SJCRH30 (cell line): ENCODE data around the gene C17orf100. TPM values are rescaled to one million over a fixed set of nuclear protein-coding genes. Genes with fewer than 3 reads are reported as not detected.
"Not testable (repeated sequence)": the region's sequence is repeated elsewhere in the genome, so short reads cannot be mapped to it uniquely, and the experiment has no call there.

Experiments used
- DNase-seq, 2 experiments: peaks; one replicate each; pipeline ENCODE4 v3.0.0-alpha.2; 2015 to 2020
- H3K27ac ChIP-seq: fragments of 250-450 bp; sonication (Bioruptor Pico); 2 replicates; pipeline ENCODE4 v1.5.1; 2020; ENCODE audit warnings: mild to moderate bottlenecking, moderate library complexity
- H3K27me3 ChIP-seq: fragments of 250-450 bp; sonication (Bioruptor Pico); 2 replicates; pipeline ENCODE4 v1.5.1; 2020; ENCODE audit warnings: mild to moderate bottlenecking, moderate library complexity
- H3K36me3 ChIP-seq: fragments of 250-450 bp; sonication (Bioruptor Pico); 2 replicates; pipeline ENCODE4 v1.5.1; 2020; ENCODE audit warnings: mild to moderate bottlenecking, moderate library complexity
- H3K4me1 ChIP-seq: fragments of 250-450 bp; sonication (Bioruptor Pico); 2 replicates; pipeline ENCODE4 v1.5.1; 2020; ENCODE audit warnings: mild to moderate bottlenecking, moderate library complexity
- H3K4me3 ChIP-seq: fragments of 250-450 bp; sonication (Bioruptor Pico); 2 replicates; pipeline ENCODE4 v1.5.1; 2020; ENCODE audit warnings: mild to moderate bottlenecking, moderate library complexity
- H3K9me3 ChIP-seq: fragments of 250-450 bp; sonication (Bioruptor Pico); replicated peaks from 2 replicates; pipeline ENCODE4 v1.5.1; 2020; ENCODE audit warnings: mild to moderate bottlenecking, moderate library complexity
- total RNA-seq: library from RNA; depleted of rRNA; stranded (reverse); fragments of >200 nt; shearing (Covaris generic); gene quantifications from 2 replicates; pipeline ENCODE4 v1.2.3, GENCODE V29; 2014

Gene C17orf100
- total RNA-seq, 1 experiment from 2014 or later, result 1.9 TPM

- no peaks in the 10 kb centered on the region; the same call in 1 of the 2 replicates for H3K27me3 ChIP-seq
- no peak for DNase-seq
Measured at GRCh38 chr17:6684881-6685767, 33.6 kb downstream of the C17orf100 start.

GRCh38 chr17:6686026-6686425 lies 34.5 kb downstream of the C17orf100 start:
- Histone ChIP-seq H3K27ac (no peak overlapping the region), H3K27me3 (no peaks in the 10 kb centered on the region; the same call in 1 of the 2 replicates), H3K9me3 (no peaks in the 10 kb centered on the region), H3K4me3 (no peak overlapping the region), H3K4me1 (no peaks in the 10 kb centered on the region), H3K36me3 (no peaks in the 10 kb centered on the region)
- DNase-seq, result no peak

More at GRCh38 chr17:6684881-6685767, 33.6 kb downstream of the C17orf100 start:
- Histone ChIP-seq H3K4me3 (no peak overlapping the region), H3K9me3 (no peaks in the 10 kb centered on the region), H3K27ac (no peak overlapping the region), H3K36me3 (no peaks in the 10 kb centered on the region), H3K4me1 (no peaks in the 10 kb centered on the region)

- no peak overlapping the region for H3K4me3 ChIP-seq
- H3K4me1 ChIP-seq, result no peaks in the 10 kb centered on the region
- DNase-seq, result no peak
- no peaks in the 10 kb centered on the region; the same call in 1 of the 2 replicates for H3K27me3 ChIP-seq
- no peak overlapping the region for H3K27ac ChIP-seq
- H3K9me3 ChIP-seq, result no peaks in the 10 kb centered on the region
- H3K36me3 ChIP-seq, result no peaks in the 10 kb centered on the region
Measured at GRCh38 chr17:6688944-6689343, 37.4 kb downstream of the C17orf100 start.

GRCh38 chr17:6690641-6691040 lies 39.1 kb downstream of the C17orf100 start:
- H3K27me3 ChIP-seq, result no peaks in the 10 kb centered on the region; the same call in 1 of the 2 replicates

GRCh38 chr17:6691546-6691945 lies 40.0 kb downstream of the C17orf100 start:
- Histone ChIP-seq H3K9me3 (no peaks in the 10 kb centered on the region), H3K4me3 (no peak overlapping the region), H3K27me3 (no peaks in the 10 kb centered on the region), H3K27ac (no peak overlapping the region), H3K4me1 (no peaks in the 10 kb centered on the region), H3K36me3 (no peaks in the 10 kb centered on the region)
- no peak for DNase-seq

More at GRCh38 chr17:6690641-6691040, 39.1 kb downstream of the C17orf100 start:
- Histone ChIP-seq H3K27ac (no peak overlapping the region), H3K4me3 (no peak overlapping the region), H3K4me1 (no peaks in the 10 kb centered on the region), H3K36me3 (no peaks in the 10 kb centered on the region), H3K9me3 (no peaks in the 10 kb centered on the region)
- DNase-seq, result no peak

- not testable (repeated sequence) for H3K9me3 ChIP-seq, DNase-seq, H3K27me3 ChIP-seq, H3K27ac ChIP-seq, H3K36me3 ChIP-seq, H3K4me3 ChIP-seq, H3K4me1 ChIP-seq
Measured at GRCh38 chr17:6691958-6692357, 40.4 kb downstream of the C17orf100 start.

- Histone ChIP-seq H3K36me3 (no peaks in the 10 kb centered on the region), H3K27me3 (no peaks in the 10 kb centered on the region), H3K4me1 (no peaks in the 10 kb centered on the region), H3K4me3 (no peak overlapping the region), H3K9me3 (no peaks in the 10 kb centered on the region), H3K27ac (no peak overlapping the region)
- DNase-seq, result no peak
Measured at GRCh38 chr17:6695051-6695450, 43.5 kb downstream of the C17orf100 start.

GRCh38 chr17:6695565-6695964 lies 44.0 kb downstream of the C17orf100 start:
- H3K27me3 ChIP-seq, result no peaks in the 10 kb centered on the region
- H3K4me3 ChIP-seq, result no peak overlapping the region
- peak in 1 of 2 experiments; percentile 2 for DNase-seq

GRCh38 chr17:6696906-6697305 lies 45.3 kb downstream of the C17orf100 start:
- Histone ChIP-seq H3K4me3 (no peak overlapping the region), H3K9me3 (no peaks in the 10 kb centered on the region), H3K27me3 (no peaks in the 10 kb centered on the region), H3K4me1 (no peaks in the 10 kb centered on the region), H3K27ac (no peak overlapping the region), H3K36me3 (no peaks in the 10 kb centered on the region)
- no peak for DNase-seq

More at GRCh38 chr17:6695565-6695964, 44.0 kb downstream of the C17orf100 start:
- Histone ChIP-seq H3K36me3 (no peaks in the 10 kb centered on the region), H3K9me3 (no peaks in the 10 kb centered on the region), H3K4me1 (no peaks in the 10 kb centered on the region), H3K27ac (no peak overlapping the region)

GRCh38 chr17:6698004-6698403 lies 46.4 kb downstream of the C17orf100 start:
- Histone ChIP-seq H3K4me1 (no peaks in the 10 kb centered on the region), H3K27ac (no peak overlapping the region), H3K9me3 (no peaks in the 10 kb centered on the region), H3K36me3 (no peaks in the 10 kb centered on the region), H3K4me3 (no peak overlapping the region), H3K27me3 (no peaks in the 10 kb centered on the region)
- DNase-seq, result no peak

- Histone ChIP-seq H3K4me3 (no peak overlapping the region), H3K36me3 (no peaks in the 10 kb centered on the region), H3K27ac (no peak overlapping the region), H3K9me3 (no peaks in the 10 kb centered on the region), H3K4me1 (no peaks in the 10 kb centered on the region), H3K27me3 (no peaks in the 10 kb centered on the region)
- no peak for DNase-seq
Measured at GRCh38 chr17:6699997-6700947, 48.7 kb downstream of the C17orf100 start.

GRCh38 chr17:6700948-6701307 lies 49.4 kb downstream of the C17orf100 start:
- Histone ChIP-seq H3K9me3 (no peaks in the 10 kb centered on the region), H3K4me1 (no peaks in the 10 kb centered on the region), H3K36me3 (no peaks in the 10 kb centered on the region), H3K4me3 (no peak overlapping the region), H3K27me3 (no peaks in the 10 kb centered on the region), H3K27ac (no peak overlapping the region)
- no peak for DNase-seq

GRCh38 chr17:6701719-6702118 lies 50.2 kb downstream of the C17orf100 start:
- Histone ChIP-seq H3K27ac (no peak overlapping the region), H3K27me3 (no peaks in the 10 kb centered on the region)

GRCh38 chr17:6702567-6703215 lies 51.1 kb downstream of the C17orf100 start:
- DNase-seq, result no peak
- Histone ChIP-seq H3K4me3 (no peak overlapping the region), H3K9me3 (no peaks in the 10 kb centered on the region), H3K36me3 (no peaks in the 10 kb centered on the region), H3K4me1 (no peaks in the 10 kb centered on the region), H3K27me3 (no peaks in the 10 kb centered on the region), H3K27ac (no peak overlapping the region)

More at GRCh38 chr17:6701719-6702118, 50.2 kb downstream of the C17orf100 start:
- Histone ChIP-seq H3K36me3 (no peaks in the 10 kb centered on the region), H3K4me1 (no peaks in the 10 kb centered on the region), H3K9me3 (no peaks in the 10 kb centered on the region), H3K4me3 (no peak overlapping the region)
- DNase-seq, result peak; percentile 26 to 46
